Left ventricle myocardium inferior (tissue), 1 donor: ENCODE data around the gene TMEM165. TPM values are rescaled to one million over a fixed set of nuclear protein-coding genes. Genes with fewer than 3 reads are reported as not detected.

Experiments used
- DNase-seq: peaks from one replicate; pipeline ENCODE4 v3.0.0-alpha.2; 2020
- H3K27ac ChIP-seq: fragments of 200-600 bp; replicated peaks from 2 replicates; pipeline ENCODE4 v1.8.0; 2021
- H3K27me3 ChIP-seq: fragments of 200-600 bp; 2 replicates; pipeline ENCODE4 v1.8.0; 2021; ENCODE audit warnings: low read depth
- H3K36me3 ChIP-seq: fragments of 200-600 bp; 2 replicates; pipeline ENCODE4 v1.8.0; 2021
- H3K4me1 ChIP-seq: fragments of 200-600 bp; 2 replicates; pipeline ENCODE4 v1.8.0; 2021
- H3K4me3 ChIP-seq: fragments of 200-600 bp; 2 replicates; pipeline ENCODE4 v1.8.0; 2021; ENCODE audit warnings: mild to moderate bottlenecking, moderate library complexity
- H3K9me3 ChIP-seq: fragments of 200-600 bp; replicated peaks from 2 replicates; pipeline ENCODE4 v1.8.0; 2021
- CTCF ChIP-seq: fragments of 200-600 bp; IDR thresholded peaks from 2 replicates; pipeline ENCODE4 v1.8.0; 2021; ENCODE audit warnings: antibody characterized with exemption, mild to moderate bottlenecking, borderline replicate concordance
- intact Hi-C: fragments of 100-400 bp; cut with micrococcal nuclease; formaldehyde crosslinking; loops from one replicate; pipeline ENCODE4 v1.11.0; 2022
- total RNA-seq: library from RNA; stranded (reverse); fragmentation: NEBNext Ultra II Directional; extraction: Animal tissue kit (Norgen Biotek cat#: 25700); gene quantifications from one replicate; pipeline ENCODE4 v1.2.1, GENCODE V29; 2021
- donor health status: DM: no; HTN: yes; CAD: no; lungs with severe emphysema.

Gene TMEM165
- total RNA-seq, 1 donor from 2014 or later = 41.6 TPM

- H3K36me3 ChIP-seq = peaks cover 43% of the 10 kb centered on the region
- peaks cover 49% of the 10 kb centered on the region for H3K4me1 ChIP-seq
Measured at GRCh38 chr4:55406545-55406944, 10.8 kb downstream of the TMEM165 start.

GRCh38 chr4:55407119-55407518 lies 11.4 kb downstream of the TMEM165 start:
- peaks cover 44% of the 10 kb centered on the region for H3K36me3 ChIP-seq
- H3K9me3 ChIP-seq = no peaks in the 10 kb centered on the region
- intact Hi-C loops = no loop called here
- H3K27ac ChIP-seq = no peak overlapping the region
- DNase-seq = no peak
- H3K4me1 ChIP-seq = peaks cover 51% of the 10 kb centered on the region
- H3K27me3 ChIP-seq = no peaks in the 10 kb centered on the region
- TF ChIP-seq CTCF = no peak
- no peak overlapping the region for H3K4me3 ChIP-seq

More at GRCh38 chr4:55406545-55406944, 10.8 kb downstream of the TMEM165 start:
- no peak overlapping the region for H3K27ac ChIP-seq
- no peak for DNase-seq
- intact Hi-C loops = no loop called here
- no peak for TF ChIP-seq CTCF
- no peaks in the 10 kb centered on the region for H3K27me3 ChIP-seq
- H3K4me3 ChIP-seq = no peak overlapping the region
- no peaks in the 10 kb centered on the region for H3K9me3 ChIP-seq

GRCh38 chr4:55407764-55408163 lies 12.0 kb downstream of the TMEM165 start:
- Histone ChIP-seq H3K27ac (no peak overlapping the region), H3K36me3 (peaks cover 45% of the 10 kb centered on the region), H3K27me3 (no peaks in the 10 kb centered on the region), H3K9me3 (no peaks in the 10 kb centered on the region), H3K4me3 (no peak overlapping the region), H3K4me1 (peaks cover 51% of the 10 kb centered on the region)
- no peak for DNase-seq
- TF ChIP-seq CTCF = no peak
- intact Hi-C loops = no loop called here

- peak; percentile 56 for TF ChIP-seq CTCF
- no peaks in the 10 kb centered on the region for H3K9me3 ChIP-seq
- H3K27ac ChIP-seq = peak overlapping the region; percentile 40
- H3K36me3 ChIP-seq = peaks cover 47% of the 10 kb centered on the region
- intact Hi-C loops = no loop called here
- H3K27me3 ChIP-seq = no peaks in the 10 kb centered on the region
- no peak for DNase-seq
- peak overlapping the region; percentile 3 for H3K4me3 ChIP-seq
- peaks cover 44% of the 10 kb centered on the region for H3K4me1 ChIP-seq
Measured at GRCh38 chr4:55409468-55410171, 13.9 kb downstream of the TMEM165 start.

- peaks cover 44% of the 10 kb centered on the region for H3K4me1 ChIP-seq
- no peak for DNase-seq
- H3K4me3 ChIP-seq = no peak overlapping the region
- H3K27ac ChIP-seq = no peak overlapping the region
- H3K9me3 ChIP-seq = no peaks in the 10 kb centered on the region
- TF ChIP-seq CTCF = no peak
- H3K36me3 ChIP-seq = peaks cover 46% of the 10 kb centered on the region
- no peaks in the 10 kb centered on the region for H3K27me3 ChIP-seq
- intact Hi-C loops = no loop called here
Measured at GRCh38 chr4:55410431-55410830, 14.7 kb downstream of the TMEM165 start.
